ENCODE data around the gene GRM7. TPM values are rescaled to one million over a fixed set of nuclear protein-coding genes. Genes with fewer than 3 reads are reported as not detected.

GRM7 gene
- total RNA-seq, 4 donors from 2014 or later = 0.09 TPM; not detected in 3

DNA sequence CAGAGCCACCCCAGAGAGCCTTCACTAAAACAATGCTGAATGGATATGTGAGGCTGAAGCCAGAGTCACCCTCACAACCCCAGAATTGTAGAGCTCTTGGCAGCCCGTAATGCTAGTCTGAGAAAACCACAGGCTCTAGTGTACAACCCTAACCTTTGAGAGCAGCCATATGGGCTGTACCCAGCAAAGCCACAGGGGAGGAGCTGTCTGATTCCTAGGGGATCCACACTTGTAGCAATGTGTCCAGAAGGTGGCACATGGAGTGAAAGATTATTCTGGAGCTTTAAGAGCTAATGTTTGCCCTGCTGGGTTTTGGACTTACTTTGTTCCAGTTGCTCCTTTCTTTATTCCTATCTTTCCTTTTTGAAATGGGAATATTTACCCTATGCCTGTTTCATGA, 626.8 kb downstream of the GRM7 start:
- intact Hi-C loops (cut with DNase I) = no loop called here
- Histone ChIP-seq H3K9me3 (no peaks in the 10 kb centered on the region), H3K27ac (no peak overlapping the region), H3K36me3 (no peaks in the 10 kb centered on the region), H3K4me3 (no peak overlapping the region), H3K4me1 (no peaks in the 10 kb centered on the region), H3K27me3 (no peaks in the 10 kb centered on the region)
- TF ChIP-seq, protein P1, sequence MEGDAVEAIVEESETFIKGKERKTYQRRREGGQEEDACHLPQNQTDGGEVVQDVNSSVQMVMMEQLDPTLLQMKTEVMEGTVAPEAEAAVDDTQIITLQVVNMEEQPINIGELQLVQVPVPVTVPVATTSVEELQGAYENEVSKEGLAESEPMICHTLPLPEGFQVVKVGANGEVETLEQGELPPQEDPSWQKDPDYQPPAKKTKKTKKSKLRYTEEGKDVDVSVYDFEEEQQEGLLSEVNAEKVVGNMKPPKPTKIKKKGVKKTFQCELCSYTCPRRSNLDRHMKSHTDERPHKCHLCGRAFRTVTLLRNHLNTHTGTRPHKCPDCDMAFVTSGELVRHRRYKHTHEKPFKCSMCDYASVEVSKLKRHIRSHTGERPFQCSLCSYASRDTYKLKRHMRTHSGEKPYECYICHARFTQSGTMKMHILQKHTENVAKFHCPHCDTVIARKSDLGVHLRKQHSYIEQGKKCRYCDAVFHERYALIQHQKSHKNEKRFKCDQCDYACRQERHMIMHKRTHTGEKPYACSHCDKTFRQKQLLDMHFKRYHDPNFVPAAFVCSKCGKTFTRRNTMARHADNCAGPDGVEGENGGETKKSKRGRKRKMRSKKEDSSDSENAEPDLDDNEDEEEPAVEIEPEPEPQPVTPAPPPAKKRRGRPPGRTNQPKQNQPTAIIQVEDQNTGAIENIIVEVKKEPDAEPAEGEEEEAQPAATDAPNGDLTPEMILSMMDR (IDR thresholded peaks at IDR 0.05) = no peak
- DNase-seq = no peak
- 22 to 57% methylated on average over 1 of the region's 1 CpG for WGBS, 2 donors

DNA sequence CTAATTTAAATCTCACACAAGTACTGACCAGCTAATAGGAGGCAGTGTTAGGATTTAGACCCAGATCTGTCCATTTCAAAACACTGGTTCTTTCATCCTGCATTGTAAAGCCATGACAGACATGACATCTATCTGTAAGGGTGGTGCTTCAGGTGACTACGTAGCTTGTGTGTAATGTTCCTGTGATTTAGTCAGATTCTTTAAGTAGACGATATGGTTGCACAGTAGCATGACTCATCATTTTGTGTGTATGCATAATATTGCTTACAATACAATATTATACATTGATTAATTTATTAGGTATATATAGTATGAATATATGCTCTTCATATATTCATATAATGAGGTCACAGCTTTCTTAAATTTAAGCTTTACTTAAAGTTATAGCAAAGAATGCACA, 628.5 kb downstream of the GRM7 start:
- WGBS, 2 donors = 45 to 54% methylated on average over 2 of the region's 2 CpGs
- Histone ChIP-seq H3K27ac (no peak overlapping the region), H3K4me3 (no peak overlapping the region), H3K27me3 (no peaks in the 10 kb centered on the region), H3K36me3 (no peaks in the 10 kb centered on the region), H3K4me1 (no peaks in the 10 kb centered on the region), H3K9me3 (no peaks in the 10 kb centered on the region)
- no peak for DNase-seq
- intact Hi-C loops (cut with DNase I) = no loop called here
- TF ChIP-seq, protein P1 (IDR thresholded peaks at IDR 0.05) = no peak
- no peak for TF ChIP-seq POLR2A (IDR thresholded peaks at IDR 0.05)

DNA sequence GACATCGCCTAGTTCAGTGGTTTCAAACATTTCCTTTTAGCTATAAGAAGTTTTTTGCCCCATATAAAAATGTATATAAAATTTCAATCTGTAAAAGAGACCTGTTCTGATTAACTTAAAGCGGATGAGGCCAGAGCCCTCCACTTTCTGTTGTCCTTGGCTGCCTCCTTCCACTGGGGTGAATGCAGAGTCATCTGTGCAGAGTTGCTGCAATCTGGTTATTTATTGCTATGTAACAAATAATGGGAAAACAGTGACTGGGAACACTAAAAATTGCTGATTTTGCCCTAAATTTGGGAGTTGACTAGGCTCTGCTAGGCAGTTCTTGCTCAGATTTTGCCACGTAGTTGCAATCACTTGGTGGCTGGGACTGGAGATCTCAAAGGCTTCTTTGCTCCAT, 637.8 kb downstream of the GRM7 start:
- WGBS, 2 donors = 82 to 84% methylated on average over 3 of the region's 3 CpGs
- no peaks in the 10 kb centered on the region for H3K36me3 ChIP-seq
- no peaks in the 10 kb centered on the region for H3K4me1 ChIP-seq
- intact Hi-C loops (cut with DNase I) = no loop called here
- no peak overlapping the region for H3K27ac ChIP-seq
- H3K4me3 ChIP-seq = no peak overlapping the region
- TF ChIP-seq, protein P1 (IDR thresholded peaks at IDR 0.05) = no peak
- no peak for TF ChIP-seq POLR2A (IDR thresholded peaks at IDR 0.05)
- H3K9me3 ChIP-seq = peaks cover 0 to 3% (median 0%) of the 10 kb centered on the region in 3 donors
- H3K27me3 ChIP-seq = no peaks in the 10 kb centered on the region
- DNase-seq = no peak

DNA sequence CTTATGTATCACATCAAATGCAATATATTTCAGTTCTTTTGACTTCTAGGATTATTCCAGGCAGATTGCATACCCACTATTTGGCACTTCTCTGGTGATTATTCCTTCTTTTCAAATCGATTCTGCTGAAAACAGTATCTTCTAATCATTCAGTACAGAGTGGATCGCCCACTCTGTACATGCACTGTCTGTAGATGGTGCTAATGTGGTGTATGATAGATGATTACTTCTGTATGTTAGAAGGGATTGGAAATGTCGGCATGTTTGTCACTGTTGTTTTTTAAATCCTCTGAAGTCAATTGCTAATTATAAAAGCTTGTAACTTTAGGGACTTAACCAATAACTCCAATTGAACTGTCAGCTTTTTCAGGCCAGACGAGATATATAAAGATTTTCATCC, 642.5 kb downstream of the GRM7 start:
- no peak for DNase-seq
- peaks cover 0 to 19% (median 0%) of the 10 kb centered on the region in 3 donors for H3K4me1 ChIP-seq
- TF ChIP-seq, protein P1 (IDR thresholded peaks at IDR 0.05) = no peak
- no peak for TF ChIP-seq POLR2A (IDR thresholded peaks at IDR 0.05)
- no peaks in the 10 kb centered on the region for H3K27me3 ChIP-seq
- H3K9me3 ChIP-seq = no peaks in the 10 kb centered on the region
- intact Hi-C loops (cut with DNase I) = no loop called here
- H3K36me3 ChIP-seq = no peaks in the 10 kb centered on the region
- H3K27ac ChIP-seq = no peak overlapping the region
- no peak overlapping the region for H3K4me3 ChIP-seq
- 72 to 79% methylated on average over 4 of the region's 4 CpGs for WGBS, 2 donors

DNA sequence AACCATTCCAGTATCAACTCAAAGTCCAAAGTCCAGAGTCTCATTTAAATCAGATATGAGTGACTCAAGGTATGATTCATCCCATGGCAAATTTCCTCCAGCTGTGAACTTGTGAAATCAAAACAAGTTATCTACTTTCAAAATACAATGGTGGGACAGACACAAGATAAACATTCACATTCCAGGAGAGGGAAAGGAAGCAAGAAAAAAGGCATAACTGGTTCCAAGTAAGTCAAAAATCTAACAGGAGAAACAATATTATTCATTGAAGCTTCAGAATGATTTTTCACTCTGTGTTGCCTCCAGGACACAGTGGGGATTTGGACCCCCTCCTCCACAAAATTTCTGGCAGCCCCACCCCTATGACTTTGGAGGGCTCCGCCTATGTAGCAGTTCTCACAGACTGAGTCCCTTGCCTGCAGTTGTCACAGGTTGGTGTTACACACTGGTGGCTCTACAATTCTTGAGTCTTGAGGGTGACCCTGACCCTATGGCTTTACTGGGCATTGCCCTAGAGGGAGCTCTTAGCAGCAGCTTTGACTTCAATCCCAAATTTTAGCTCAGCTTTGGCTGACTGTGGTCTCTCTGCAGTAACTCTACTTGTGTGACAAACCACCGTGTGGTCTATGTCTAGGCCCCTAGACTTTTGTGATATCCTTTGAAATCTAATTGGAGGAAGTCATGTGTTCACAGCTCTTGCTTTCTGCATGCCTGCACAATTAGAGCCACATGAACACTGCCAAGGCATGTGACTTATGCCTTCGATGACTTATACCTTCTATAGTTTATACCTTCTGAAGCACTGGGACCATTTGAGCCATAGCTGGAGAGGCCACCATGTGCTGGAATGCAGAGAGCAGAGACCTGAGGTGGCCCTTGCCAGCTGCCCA, 644.2 kb downstream of the GRM7 start:
- Histone ChIP-seq H3K27ac (peak overlapping the region in 2 of 4 donors; percentile 19 to 63), H3K4me3 (no peak overlapping the region), H3K27me3 (no peaks in the 10 kb centered on the region), H3K4me1 (peaks cover 0 to 19% (median 0%) of the 10 kb centered on the region in 3 donors), H3K36me3 (no peaks in the 10 kb centered on the region), H3K9me3 (no peaks in the 10 kb centered on the region)
- TF ChIP-seq, protein P1 (IDR thresholded peaks at IDR 0.05) = no peak
- TF ChIP-seq POLR2A (IDR thresholded peaks at IDR 0.05) = no peak
- DNase-seq = no peak
- WGBS, 2 donors = 46 to 47% methylated on average over 3 of the region's 3 CpGs
- intact Hi-C loops (cut with DNase I) = no loop called here
